Type B pancreatic cell (in vitro differentiated cells): ENCODE results near the gene BUB1B. TPM values are rescaled to one million over a fixed set of nuclear protein-coding genes. Genes with fewer than 3 reads are reported as not detected.
A peak's percentile ranks its signal among the peaks of the same experiment; 100 is the strongest.

Source experiments
- DNase-seq: peaks from one replicate; pipeline ENCODE4 v3.0.0; 2021; ENCODE audit warnings: mixed read lengths; ENCODE audit not compliant: unreplicated experiment; ENCODE audit errors: extremely low spot score
- H3K27ac Mint-ChIP-seq: 2 replicates; pipeline ENCODE4 v1.8.0; 2021; ENCODE audit warnings: mild to moderate bottlenecking, mixed read lengths
- H3K27me3 Mint-ChIP-seq: 2 replicates; pipeline ENCODE4 v1.8.0; 2021; ENCODE audit warnings: mixed read lengths
- H3K36me3 Mint-ChIP-seq: 2 replicates; pipeline ENCODE4 v1.8.0; 2021; ENCODE audit warnings: mixed read lengths
- H3K4me1 Mint-ChIP-seq: one replicate; pipeline ENCODE4 v1.8.0; 2021; ENCODE audit warnings: mixed read lengths; ENCODE audit not compliant: unreplicated experiment
- H3K4me3 Mint-ChIP-seq: 2 replicates; pipeline ENCODE4 v1.8.0; 2021; ENCODE audit warnings: mild to moderate bottlenecking, mixed read lengths
- H3K9me3 Mint-ChIP-seq: 2 replicates; pipeline ENCODE4 v1.8.0; 2021; ENCODE audit warnings: mixed read lengths
- total RNA-seq: library from RNA; stranded (reverse); gene quantifications from 2 replicates; pipeline ENCODE4 v1.2.1, GENCODE V29; 2021; ENCODE audit warnings: low replicate concordance
- TF ChIP-seq, protein P1 (sequence below): fragments of 200-600 bp; sonication (generic); conservative IDR thresholded peaks from 2 replicates; pipeline ENCODE4 v1.5.0; 2021; ENCODE audit warnings: antibody characterized with exemption, mild to moderate bottlenecking

BUB1B gene
- total RNA-seq, 1 donor from 2014 or later: 69.5 TPM

DNA sequence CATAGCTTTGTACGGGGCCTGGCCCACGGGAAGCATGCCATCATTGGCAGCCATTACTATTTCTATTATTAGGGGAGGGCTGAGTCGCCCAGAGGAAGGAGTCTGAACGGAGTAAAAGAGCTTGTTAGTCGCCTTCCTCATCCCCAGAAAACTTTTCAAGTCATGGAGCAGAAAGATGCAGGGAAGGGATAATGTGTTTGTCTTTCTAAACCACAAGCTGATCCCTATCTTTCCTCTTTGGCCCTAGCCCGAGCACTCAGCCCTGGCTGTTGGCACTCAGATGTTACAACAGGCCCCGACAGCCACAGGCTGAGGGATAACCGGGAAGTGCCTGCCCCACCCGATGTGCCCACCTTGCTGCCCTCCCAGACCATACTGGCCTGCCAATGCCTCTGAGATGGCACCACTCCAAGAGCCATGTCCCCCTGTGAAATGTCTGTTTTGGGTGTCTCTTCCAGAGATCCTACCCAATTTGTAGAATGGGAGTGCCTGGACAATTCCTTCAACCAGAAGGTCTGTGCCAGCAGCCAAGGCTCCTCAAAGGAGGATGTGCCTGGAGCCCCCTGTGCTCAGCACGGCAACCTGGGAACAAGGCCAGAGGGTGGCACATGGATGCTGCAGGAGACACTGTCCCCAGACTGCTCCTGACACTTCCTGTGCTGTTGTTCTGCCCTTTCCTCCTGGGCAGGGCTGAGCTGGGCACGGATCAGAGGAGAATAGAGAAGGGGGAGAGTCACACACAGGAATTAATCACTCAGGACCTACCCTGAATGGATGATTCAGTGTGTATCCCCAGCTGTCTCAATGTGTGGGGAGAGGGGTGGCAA is 88.8 kb downstream of the BUB1B start:
- DNase-seq: no peak
- peaks cover 17% of the 10 kb centered on the region for H3K4me1 Mint-ChIP-seq
- no peak overlapping the region for H3K27ac Mint-ChIP-seq
- peaks cover 45% of the 10 kb centered on the region for H3K27me3 Mint-ChIP-seq
- H3K36me3 Mint-ChIP-seq: no peaks in the 10 kb centered on the region
- H3K4me3 Mint-ChIP-seq: no peak overlapping the region
- H3K9me3 Mint-ChIP-seq: no peaks in the 10 kb centered on the region
- TF ChIP-seq, protein P1, sequence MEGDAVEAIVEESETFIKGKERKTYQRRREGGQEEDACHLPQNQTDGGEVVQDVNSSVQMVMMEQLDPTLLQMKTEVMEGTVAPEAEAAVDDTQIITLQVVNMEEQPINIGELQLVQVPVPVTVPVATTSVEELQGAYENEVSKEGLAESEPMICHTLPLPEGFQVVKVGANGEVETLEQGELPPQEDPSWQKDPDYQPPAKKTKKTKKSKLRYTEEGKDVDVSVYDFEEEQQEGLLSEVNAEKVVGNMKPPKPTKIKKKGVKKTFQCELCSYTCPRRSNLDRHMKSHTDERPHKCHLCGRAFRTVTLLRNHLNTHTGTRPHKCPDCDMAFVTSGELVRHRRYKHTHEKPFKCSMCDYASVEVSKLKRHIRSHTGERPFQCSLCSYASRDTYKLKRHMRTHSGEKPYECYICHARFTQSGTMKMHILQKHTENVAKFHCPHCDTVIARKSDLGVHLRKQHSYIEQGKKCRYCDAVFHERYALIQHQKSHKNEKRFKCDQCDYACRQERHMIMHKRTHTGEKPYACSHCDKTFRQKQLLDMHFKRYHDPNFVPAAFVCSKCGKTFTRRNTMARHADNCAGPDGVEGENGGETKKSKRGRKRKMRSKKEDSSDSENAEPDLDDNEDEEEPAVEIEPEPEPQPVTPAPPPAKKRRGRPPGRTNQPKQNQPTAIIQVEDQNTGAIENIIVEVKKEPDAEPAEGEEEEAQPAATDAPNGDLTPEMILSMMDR: no peak

GRCh38 chr15:40250304-40250656 is 89.4 kb downstream of the BUB1B start:
- Mint-ChIP-seq H3K4me3 (no peak overlapping the region), H3K27ac (no peak overlapping the region), H3K27me3 (peaks cover 48% of the 10 kb centered on the region), H3K9me3 (no peaks in the 10 kb centered on the region), H3K4me1 (peaks cover 12% of the 10 kb centered on the region), H3K36me3 (no peaks in the 10 kb centered on the region)
- DNase-seq: no peak
- TF ChIP-seq, protein P1: no peak

- H3K9me3 Mint-ChIP-seq: no peaks in the 10 kb centered on the region
- no peak for DNase-seq
- H3K36me3 Mint-ChIP-seq: no peaks in the 10 kb centered on the region
- peak overlapping the region; percentile 77 for H3K4me3 Mint-ChIP-seq
- H3K27me3 Mint-ChIP-seq: peaks cover 48% of the 10 kb centered on the region
- peak overlapping the region; percentile 34 for H3K27ac Mint-ChIP-seq
- TF ChIP-seq, protein P1: no peak
- peaks cover 9% of the 10 kb centered on the region for H3K4me1 Mint-ChIP-seq
Observed at GRCh38 chr15:40250771-40251483, 90.1 kb downstream of the BUB1B start.

DNA sequence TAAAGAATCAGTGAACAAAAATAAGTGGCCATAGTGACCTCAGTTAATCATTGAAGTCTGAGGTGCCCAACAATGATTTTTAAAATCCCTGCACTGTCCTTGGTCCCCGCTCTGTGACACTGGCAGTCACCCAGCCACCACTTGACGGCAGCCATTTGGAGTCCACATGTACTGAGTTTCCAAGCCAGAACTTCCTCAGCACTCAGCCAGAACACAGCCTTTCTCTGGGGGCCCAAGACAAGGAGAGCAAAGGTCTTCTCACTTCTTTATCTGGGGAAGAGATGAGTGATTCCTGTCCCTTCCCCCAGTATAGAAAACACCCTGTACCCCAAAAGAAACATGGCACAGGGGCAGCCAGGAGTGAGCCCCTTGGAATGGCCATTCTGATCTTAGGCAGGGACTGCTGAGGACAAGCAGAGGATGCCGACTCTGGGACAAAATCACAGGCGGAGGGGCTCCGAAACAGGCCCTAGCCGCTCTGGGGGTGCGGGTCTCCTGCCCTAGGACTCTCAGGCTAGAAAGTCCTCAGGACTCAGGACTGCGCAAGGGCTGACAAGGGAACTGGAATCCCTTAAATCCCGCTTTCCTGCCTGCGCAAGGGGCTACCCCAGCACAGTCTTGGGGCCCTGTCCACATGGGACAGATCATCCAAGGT is 90.7 kb downstream of the BUB1B start:
- peaks cover 11% of the 10 kb centered on the region for H3K4me1 Mint-ChIP-seq
- TF ChIP-seq, protein P1: no peak

DNA sequence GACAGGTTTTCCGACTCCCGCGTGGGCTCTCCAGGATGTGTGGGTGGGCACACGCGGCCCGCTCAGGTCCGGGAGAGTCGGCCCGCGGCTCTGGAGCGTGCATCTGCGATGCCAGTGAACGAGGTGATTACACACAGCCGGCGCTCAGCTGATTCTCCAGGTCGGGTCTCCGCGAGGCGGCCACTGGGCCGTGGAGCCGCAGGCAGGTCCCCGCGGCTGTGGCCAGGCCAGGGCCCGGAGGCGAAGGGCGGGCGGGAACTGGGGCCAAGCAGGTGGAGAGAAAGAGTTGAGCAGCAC is 91.2 kb downstream of the BUB1B start:
- H3K27ac Mint-ChIP-seq: no peak overlapping the region
- H3K27me3 Mint-ChIP-seq: peaks cover 48% of the 10 kb centered on the region
- H3K4me3 Mint-ChIP-seq: peak overlapping the region; percentile 44
- no peak for DNase-seq
- H3K36me3 Mint-ChIP-seq: no peaks in the 10 kb centered on the region
- H3K4me1 Mint-ChIP-seq: peaks cover 14% of the 10 kb centered on the region
- H3K9me3 Mint-ChIP-seq: no peaks in the 10 kb centered on the region
- TF ChIP-seq, protein P1: no peak

More for the DNA sequence above, 90.7 kb downstream of the BUB1B start:
- DNase-seq: no peak
- Mint-ChIP-seq H3K27me3 (peaks cover 48% of the 10 kb centered on the region), H3K9me3 (no peaks in the 10 kb centered on the region), H3K27ac (peak overlapping the region; percentile 34), H3K4me3 (peak overlapping the region; percentile 77), H3K36me3 (no peaks in the 10 kb centered on the region)
